GM12878 (cell line): Measurements from ENCODE around the gene MAD1L1. TPM values are rescaled to one million over a fixed set of nuclear protein-coding genes. Genes with fewer than 3 reads are reported as not detected.

Experiments used
- ATAC-seq: fragments of 200-7000 bp; cut with Tn5 transposase; 3 replicates; pipeline ENCODE4 v1.9.1; 2020; ENCODE audit warnings: mild to moderate bottlenecking, moderate library complexity
- BruUV-seq: library from RNA; stranded (reverse); fragments of 400-500 nt; replicated peaks from 2 replicates; lab custom pipeline; 2021; lab: Mats Ljungman, UMichigan
- CTCF ChIA-PET: fragments of 300-600 bp; sonication (Branson Sonifier 250); formaldehyde crosslinking; extraction: SDS; loops from one replicate; lab custom pipeline; 2021; ENCODE audit warnings: inconsistent platforms; lab: Yijun Ruan, JAX
- POLR2A ChIA-PET: fragments of 350-600 bp; formaldehyde crosslinking; extraction: SDS; loops from one replicate; lab custom pipeline; 2021; ENCODE audit warnings: inconsistent platforms; lab: Charles Lee
- RAD21 ChIA-PET: fragments of 300-600 bp; sonication (Branson Sonifier 250); formaldehyde crosslinking; loops from one replicate; lab custom pipeline; 2023; ENCODE audit warnings: antibody characterized with exemption; ENCODE audit not compliant: unreplicated experiment; lab: Charles Lee
- SMC1A ChIA-PET: fragments of 300-600 bp; sonication (Branson Sonifier 250); formaldehyde crosslinking; loops from one replicate; lab custom pipeline; 2023; ENCODE audit not compliant: unreplicated experiment, uncharacterized antibody; lab: Charles Lee
- DNase-seq: peaks from one replicate; pipeline ENCODE4 v3.0.0-alpha.2; 2011; ENCODE audit warnings: low read depth, low spot score
- FAIRE-seq: peaks from 3 replicates; lab custom pipeline; 2011; peaks lifted over from hg19 to GRCh38; lab: Jason Lieb, UNC
- H2AFZ ChIP-seq: 2 replicates; pipeline ENCODE4 v1.6.0; 2011; ENCODE audit warnings: low read depth, low read length, control low read depth; ENCODE audit not compliant: control insufficient read depth
- H3K27ac ChIP-seq: 2 replicates; pipeline ENCODE4 v1.5.1; 2011; ENCODE audit warnings: control low read depth; ENCODE audit not compliant: control insufficient read depth, insufficient read depth
- H3K27me3 ChIP-seq, 2 experiments: replicated peaks in 1 of 2; 2 replicates each; pipeline versions ENCODE4 v1.6.0 to v1.6.1; 2011; ENCODE audit warnings: low read length in 1 of 2; ENCODE audit not compliant: control insufficient read depth in 2 of 2, insufficient read depth in 2 of 2
- H3K36me3 ChIP-seq, 2 experiments: 2 replicates each; pipeline ENCODE4 v1.5.1; 2011; ENCODE audit warnings: low read length in 1 of 2; ENCODE audit not compliant: control insufficient read depth in 2 of 2, insufficient read depth in 2 of 2
- H3K4me1 ChIP-seq: 2 replicates; pipeline ENCODE4 v1.6.1; 2011; ENCODE audit warnings: mild to moderate bottlenecking, low read length, moderate library complexity, mixed read lengths; ENCODE audit not compliant: control insufficient read depth, insufficient read depth
- H3K4me2 ChIP-seq: 2 replicates; pipeline ENCODE4 v1.6.0; 2011; ENCODE audit warnings: control low read depth; ENCODE audit not compliant: control insufficient read depth, insufficient read depth
- H3K4me3 ChIP-seq: fragments of 200-600 bp; sonication (generic); 2 replicates; pipeline ENCODE4 v1.5.1; 2016
- H3K79me2 ChIP-seq: 2 replicates; pipeline ENCODE4 v1.6.0; 2011; ENCODE audit warnings: low read length; ENCODE audit not compliant: control insufficient read depth, insufficient read depth
- H3K9ac ChIP-seq: 2 replicates; pipeline ENCODE4 v1.8.0; 2011; ENCODE audit warnings: low read length, control low read depth, mixed read lengths; ENCODE audit not compliant: control insufficient read depth, insufficient read depth
- H3K9me3 ChIP-seq: replicated peaks from 3 replicates; pipeline ENCODE4 v1.5.1; 2011; ENCODE audit warnings: mild to moderate bottlenecking, low read length; ENCODE audit not compliant: control insufficient read depth, insufficient read depth
- H4K20me1 ChIP-seq: 2 replicates; pipeline ENCODE4 v1.6.0; 2011; ENCODE audit not compliant: control insufficient read depth, insufficient read depth
- BMI1 ChIP-seq: fragments of 450-650 bp; IDR thresholded peaks from 2 replicates; pipeline ENCODE4 v1.6.1; 2016; ENCODE audit warnings: mild to moderate bottlenecking, moderate library complexity, borderline replicate concordance
- CBFB ChIP-seq: IDR thresholded peaks from 2 replicates; pipeline ENCODE4 v1.6.1; 2016; ENCODE audit warnings: antibody characterized with exemption, low read depth
- CBX3 ChIP-seq: fragments of 200-600 bp; sonication (generic); IDR thresholded peaks from 2 replicates; pipeline ENCODE4 v1.6.1; 2016; ENCODE audit warnings: low read depth, borderline replicate concordance
- CHD1 ChIP-seq: IDR thresholded peaks from 2 replicates; pipeline ENCODE4 v1.6.1; 2012; ENCODE audit warnings: low read depth, low read length, improper control_type of control experiment
- HCFC1 ChIP-seq: fragments of 150-350 bp; IDR thresholded peaks from 2 replicates; pipeline ENCODE4 v1.6.1; 2014; ENCODE audit warnings: low read length
- JUND ChIP-seq: IDR thresholded peaks from 2 replicates; pipeline ENCODE4 v1.6.1; 2012; ENCODE audit warnings: low read depth, mild to moderate bottlenecking, low read length, improper control_type of control experiment, moderate library complexity
- KDM1A ChIP-seq: fragments of 200-600 bp; sonication (generic); IDR thresholded peaks from 2 replicates; pipeline ENCODE4 v1.6.1; 2016; ENCODE audit warnings: borderline replicate concordance
- POU2F2 ChIP-seq: IDR thresholded peaks from 3 replicates; pipeline ENCODE4 v1.6.1; 2011; ENCODE audit warnings: low read depth, mild to moderate bottlenecking, low read length, borderline replicate concordance
- SMAD1 ChIP-seq: fragments of 450-650 bp; IDR thresholded peaks from 2 replicates; pipeline ENCODE4 v1.6.1; 2018; ENCODE audit warnings: mild to moderate bottlenecking, low read depth; ENCODE audit not compliant: partially characterized antibody
- SMAD5 ChIP-seq: IDR thresholded peaks from 2 replicates; pipeline ENCODE4 v1.6.1; 2016; ENCODE audit warnings: antibody characterized with exemption, low read depth
- TCF3 ChIP-seq: IDR thresholded peaks from 2 replicates; pipeline ENCODE4 v1.6.1; 2012; ENCODE audit warnings: low read depth, mild to moderate bottlenecking, low read length, borderline replicate concordance; ENCODE audit not compliant: insufficient read depth
- ZNF217 ChIP-seq: fragments of 450-650 bp; IDR thresholded peaks from 2 replicates; pipeline ENCODE4 v1.6.1; 2017; ENCODE audit warnings: antibody characterized with exemption, mild to moderate bottlenecking
- WGBS: methylation state at CpG from one replicate; pipeline ENCODE4 v1.1.6; 2016; ENCODE audit warnings: low lambda C conversion rate; ENCODE audit not compliant: insufficient replicate concordance, insufficient coverage; ENCODE audit errors: missing lambda C conversion rate; 5-methylcytosine and 5-hydroxymethylcytosine counted together
- in situ Hi-C: fragments of 300-500 bp; cut with MboI; formaldehyde crosslinking; loops from 9 replicates; pipeline ENCODE4 v1.14.3; 2018; ENCODE audit warnings: mixed read lengths
- intact Hi-C: fragments of 100-400 bp; cut with micrococcal nuclease; formaldehyde crosslinking; loops from one replicate; pipeline ENCODE4 v1.14.2; 2022; ENCODE audit not compliant: unreplicated experiment
- polyA plus RNA-seq, 11 experiments: library from polyadenylated mRNA; depleted of rRNA in 4 of 11; unstranded in 6 of 11; stranded (reverse) in 5 of 11; fragments of >200 nt; fragmentation: Nextera tagmentation in 4 of 11; fragmentation: Illumina TruSeq in 1 of 11; extraction: Ambion mirVana in 4 of 11; extraction: Trizol in 1 of 11; gene quantifications; 1 replicate in 1 of 11; 2 replicates in 10 of 11; pipeline versions ENCODE4 v1.2.1 to v1.2.3, GENCODE V29; 2011 to 2016; ENCODE audit warnings: inconsistent platforms in 2 of 11, missing spikeins in 2 of 11, low read depth in 1 of 11
- total RNA-seq, 4 experiments: library from RNA; depleted of rRNA in 3 of 4; stranded (reverse); fragments of >200 nt in 3 of 4; fragmentation: Illumina TruSeq in 1 of 4; extraction: Trizol in 1 of 4; gene quantifications; 2 replicates each; pipeline versions ENCODE4 v1.2.1 to v1.2.3, GENCODE V29; 2013 to 2021
- TF ChIP-seq, protein P1 (sequence below): IDR thresholded peaks from 2 replicates; pipeline ENCODE4 v1.6.1; 2012; ENCODE audit warnings: low read length, inconsistent platforms
- TF ChIP-seq, protein P2 (sequence below): fragments of 450-650 bp; IDR thresholded peaks from 2 replicates; pipeline ENCODE4 v1.6.1; 2017; ENCODE audit warnings: mild to moderate bottlenecking, moderate library complexity
- TF ChIP-seq, protein P3 (sequence below): fragments of 450-650 bp; IDR thresholded peaks from 2 replicates; pipeline ENCODE4 v1.6.1; 2017; ENCODE audit warnings: antibody characterized with exemption, mild to moderate bottlenecking, moderate library complexity
- TF ChIP-seq, protein P4 (sequence below): fragments of 450-650 bp; IDR thresholded peaks from 2 replicates; pipeline ENCODE4 v1.6.1; 2016; ENCODE audit warnings: mild to moderate bottlenecking

MAD1L1 gene
- total and polyA plus RNA-seq, 10 of the 15 experiments (the other 5 are each of a cell fraction or from before 2014, with no cell fraction given), result 2.2 to 76.8 (median 38.3) TPM

DNA sequence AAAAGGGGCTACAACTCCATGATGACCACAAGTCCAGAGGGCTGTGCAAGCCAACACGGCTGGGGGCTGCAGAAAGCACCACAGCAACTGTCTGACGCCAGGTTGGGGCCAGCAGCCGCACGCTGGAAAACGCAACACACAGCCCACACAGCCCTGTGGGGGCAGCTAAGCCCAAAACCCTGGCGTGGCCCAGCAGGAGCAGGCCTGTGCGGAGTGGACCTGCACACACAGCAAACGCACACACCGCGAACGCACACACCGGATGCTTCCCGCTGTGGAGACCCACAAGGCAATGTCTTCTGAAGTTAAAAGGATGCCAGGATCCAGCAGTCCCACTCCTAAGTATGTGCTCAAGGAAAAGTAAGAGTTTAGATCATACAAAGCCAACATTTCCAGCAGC, 121.2 kb downstream of the MAD1L1 start:
- in situ Hi-C loops (no loop called here), intact Hi-C loops (loop anchor here (5.0 kb wide), 1 partner anchor 71 kb away; no protein-coding TSS in a partner anchor)
- Histone ChIP-seq H3K36me3 (peaks cover 0 to 4% of the 10 kb centered on the region in 2 experiments; a peak in 2 of 4 replicates), H3K4me1 (peaks cover 26% of the 10 kb centered on the region), H2AFZ (no peak overlapping the region), H3K79me2 (0 out of 2 replicates have a peak, but pooled peaks cover 2% of the 10 kb centered on the region), H3K27ac (no peak overlapping the region), H3K4me2 (0 out of 2 replicates have a peak overlapping the region, but pooled peaks have one; percentile 5), H4K20me1 (no peaks in the 10 kb centered on the region), H3K9ac (no peak overlapping the region), H3K9me3 (no peaks in the 10 kb centered on the region; the same call in 2 of the 3 replicates), H3K4me3 (no peak overlapping the region), H3K27me3 (no peaks in the 10 kb centered on the region)
- ChIA-PET SMC1A (interaction anchor here (1.2 to 2.5 kb wide), 3 partner anchors 12 to 71 kb away, joined by 3 to 13 read pairs (median 3); no protein-coding TSS in a partner anchor), CTCF (interaction anchor here (3.5 kb wide), 1 partner anchor 11 kb away, joined by 10 read pairs; no protein-coding TSS in a partner anchor), RAD21 (no interaction called here), POLR2A (no interaction called here)
- FAIRE-seq, result no peak
- no TSS peak for BruUV-seq
- no peak for DNase-seq
- 97% methylated on average over 11 of the region's 13 CpGs for WGBS
- ATAC-seq, result no peak
- TF ChIP-seq, protein P1, sequence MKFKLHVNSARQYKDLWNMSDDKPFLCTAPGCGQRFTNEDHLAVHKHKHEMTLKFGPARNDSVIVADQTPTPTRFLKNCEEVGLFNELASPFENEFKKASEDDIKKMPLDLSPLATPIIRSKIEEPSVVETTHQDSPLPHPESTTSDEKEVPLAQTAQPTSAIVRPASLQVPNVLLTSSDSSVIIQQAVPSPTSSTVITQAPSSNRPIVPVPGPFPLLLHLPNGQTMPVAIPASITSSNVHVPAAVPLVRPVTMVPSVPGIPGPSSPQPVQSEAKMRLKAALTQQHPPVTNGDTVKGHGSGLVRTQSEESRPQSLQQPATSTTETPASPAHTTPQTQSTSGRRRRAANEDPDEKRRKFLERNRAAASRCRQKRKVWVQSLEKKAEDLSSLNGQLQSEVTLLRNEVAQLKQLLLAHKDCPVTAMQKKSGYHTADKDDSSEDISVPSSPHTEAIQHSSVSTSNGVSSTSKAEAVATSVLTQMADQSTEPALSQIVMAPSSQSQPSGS, result no peak
- no peak for TF ChIP-seq JUND
- no peak for TF ChIP-seq CHD1
- TF ChIP-seq, protein P2, sequence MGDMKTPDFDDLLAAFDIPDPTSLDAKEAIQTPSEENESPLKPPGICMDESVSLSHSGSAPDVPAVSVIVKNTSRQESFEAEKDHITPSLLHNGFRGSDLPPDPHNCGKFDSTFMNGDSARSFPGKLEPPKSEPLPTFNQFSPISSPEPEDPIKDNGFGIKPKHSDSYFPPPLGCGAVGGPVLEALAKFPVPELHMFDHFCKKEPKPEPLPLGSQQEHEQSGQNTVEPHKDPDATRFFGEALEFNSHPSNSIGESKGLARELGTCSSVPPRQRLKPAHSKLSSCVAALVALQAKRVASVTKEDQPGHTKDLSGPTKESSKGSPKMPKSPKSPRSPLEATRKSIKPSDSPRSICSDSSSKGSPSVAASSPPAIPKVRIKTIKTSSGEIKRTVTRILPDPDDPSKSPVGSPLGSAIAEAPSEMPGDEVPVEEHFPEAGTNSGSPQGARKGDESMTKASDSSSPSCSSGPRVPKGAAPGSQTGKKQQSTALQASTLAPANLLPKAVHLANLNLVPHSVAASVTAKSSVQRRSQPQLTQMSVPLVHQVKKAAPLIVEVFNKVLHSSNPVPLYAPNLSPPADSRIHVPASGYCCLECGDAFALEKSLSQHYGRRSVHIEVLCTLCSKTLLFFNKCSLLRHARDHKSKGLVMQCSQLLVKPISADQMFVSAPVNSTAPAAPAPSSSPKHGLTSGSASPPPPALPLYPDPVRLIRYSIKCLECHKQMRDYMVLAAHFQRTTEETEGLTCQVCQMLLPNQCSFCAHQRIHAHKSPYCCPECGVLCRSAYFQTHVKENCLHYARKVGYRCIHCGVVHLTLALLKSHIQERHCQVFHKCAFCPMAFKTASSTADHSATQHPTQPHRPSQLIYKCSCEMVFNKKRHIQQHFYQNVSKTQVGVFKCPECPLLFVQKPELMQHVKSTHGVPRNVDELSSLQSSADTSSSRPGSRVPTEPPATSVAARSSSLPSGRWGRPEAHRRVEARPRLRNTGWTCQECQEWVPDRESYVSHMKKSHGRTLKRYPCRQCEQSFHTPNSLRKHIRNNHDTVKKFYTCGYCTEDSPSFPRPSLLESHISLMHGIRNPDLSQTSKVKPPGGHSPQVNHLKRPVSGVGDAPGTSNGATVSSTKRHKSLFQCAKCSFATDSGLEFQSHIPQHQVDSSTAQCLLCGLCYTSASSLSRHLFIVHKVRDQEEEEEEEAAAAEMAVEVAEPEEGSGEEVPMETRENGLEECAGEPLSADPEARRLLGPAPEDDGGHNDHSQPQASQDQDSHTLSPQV, result no peak
- no peak for TF ChIP-seq TCF3
- no peak for TF ChIP-seq BMI1
- TF ChIP-seq SMAD5, result no peak
- TF ChIP-seq, protein P3, sequence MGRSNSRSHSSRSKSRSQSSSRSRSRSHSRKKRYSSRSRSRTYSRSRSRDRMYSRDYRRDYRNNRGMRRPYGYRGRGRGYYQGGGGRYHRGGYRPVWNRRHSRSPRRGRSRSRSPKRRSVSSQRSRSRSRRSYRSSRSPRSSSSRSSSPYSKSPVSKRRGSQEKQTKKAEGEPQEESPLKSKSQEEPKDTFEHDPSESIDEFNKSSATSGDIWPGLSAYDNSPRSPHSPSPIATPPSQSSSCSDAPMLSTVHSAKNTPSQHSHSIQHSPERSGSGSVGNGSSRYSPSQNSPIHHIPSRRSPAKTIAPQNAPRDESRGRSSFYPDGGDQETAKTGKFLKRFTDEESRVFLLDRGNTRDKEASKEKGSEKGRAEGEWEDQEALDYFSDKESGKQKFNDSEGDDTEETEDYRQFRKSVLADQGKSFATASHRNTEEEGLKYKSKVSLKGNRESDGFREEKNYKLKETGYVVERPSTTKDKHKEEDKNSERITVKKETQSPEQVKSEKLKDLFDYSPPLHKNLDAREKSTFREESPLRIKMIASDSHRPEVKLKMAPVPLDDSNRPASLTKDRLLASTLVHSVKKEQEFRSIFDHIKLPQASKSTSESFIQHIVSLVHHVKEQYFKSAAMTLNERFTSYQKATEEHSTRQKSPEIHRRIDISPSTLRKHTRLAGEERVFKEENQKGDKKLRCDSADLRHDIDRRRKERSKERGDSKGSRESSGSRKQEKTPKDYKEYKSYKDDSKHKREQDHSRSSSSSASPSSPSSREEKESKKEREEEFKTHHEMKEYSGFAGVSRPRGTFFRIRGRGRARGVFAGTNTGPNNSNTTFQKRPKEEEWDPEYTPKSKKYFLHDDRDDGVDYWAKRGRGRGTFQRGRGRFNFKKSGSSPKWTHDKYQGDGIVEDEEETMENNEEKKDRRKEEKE, result no peak
- TF ChIP-seq CBFB, result no peak
- TF ChIP-seq POU2F2, result no peak
- TF ChIP-seq SMAD1, result no peak
- TF ChIP-seq CBX3, result no peak
- TF ChIP-seq KDM1A, result no peak
- TF ChIP-seq ZNF217, result no peak
- no peak for TF ChIP-seq HCFC1
- TF ChIP-seq, protein P4, sequence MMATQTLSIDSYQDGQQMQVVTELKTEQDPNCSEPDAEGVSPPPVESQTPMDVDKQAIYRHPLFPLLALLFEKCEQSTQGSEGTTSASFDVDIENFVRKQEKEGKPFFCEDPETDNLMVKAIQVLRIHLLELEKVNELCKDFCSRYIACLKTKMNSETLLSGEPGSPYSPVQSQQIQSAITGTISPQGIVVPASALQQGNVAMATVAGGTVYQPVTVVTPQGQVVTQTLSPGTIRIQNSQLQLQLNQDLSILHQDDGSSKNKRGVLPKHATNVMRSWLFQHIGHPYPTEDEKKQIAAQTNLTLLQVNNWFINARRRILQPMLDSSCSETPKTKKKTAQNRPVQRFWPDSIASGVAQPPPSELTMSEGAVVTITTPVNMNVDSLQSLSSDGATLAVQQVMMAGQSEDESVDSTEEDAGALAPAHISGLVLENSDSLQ, result no peak
